CD8-positive, alpha-beta memory T cell (primary cell): ENCODE results near the gene DNAJC27. TPM values are rescaled to one million over a fixed set of nuclear protein-coding genes. Genes with fewer than 3 reads are reported as not detected.

Experiments
- CTCF ChIA-PET: fragments of 350-600 bp; sonication (Branson Sonifier 250); formaldehyde crosslinking; loops from one replicate; lab custom pipeline; 2021; ENCODE audit warnings: antibody characterized with exemption; lab: Charles Lee
- POLR2A ChIA-PET: fragments of 350-600 bp; sonication (Branson Sonifier 250); formaldehyde crosslinking; loops from one replicate; lab custom pipeline; 2021; ENCODE audit warnings: antibody characterized with exemption; lab: Charles Lee
- DNase-seq, 5 donors: peaks; one replicate each; pipeline versions ENCODE4 v3.0.0 to v3.0.0-alpha.2; 2020 to 2022; ENCODE audit warnings: mixed read lengths in 1 of 5
- H3K27ac ChIP-seq: one replicate; pipeline ENCODE4 v1.7.0; 2013; ENCODE audit warnings: low read depth, mild to moderate bottlenecking, low read length, moderate library complexity
- H3K27me3 ChIP-seq: 2 replicates; pipeline ENCODE4 v1.7.0; 2013; ENCODE audit warnings: low read length, mild to moderate bottlenecking; ENCODE audit not compliant: insufficient read depth, poor library complexity, severe bottlenecking
- H3K36me3 ChIP-seq: 2 replicates; pipeline ENCODE4 v1.7.0; 2013; ENCODE audit warnings: mild to moderate bottlenecking, low read length, moderate library complexity; ENCODE audit not compliant: insufficient read depth
- H3K4me1 ChIP-seq: 2 replicates; pipeline ENCODE4 v1.7.0; 2013; ENCODE audit warnings: mild to moderate bottlenecking, low read length, moderate library complexity; ENCODE audit not compliant: insufficient read depth
- H3K4me3 ChIP-seq: 2 replicates; pipeline ENCODE4 v1.7.0; 2013; ENCODE audit warnings: mild to moderate bottlenecking, low read length
- H3K9me3 ChIP-seq: 2 replicates; pipeline ENCODE4 v1.7.0; 2013; ENCODE audit warnings: mild to moderate bottlenecking, low read length
- H3K27ac Mint-ChIP-seq, 8 donors: one replicate each; pipeline ENCODE4 v1.8.0; 2020 to 2021; ENCODE audit warnings: mixed read lengths in 8 of 8, mild to moderate bottlenecking in 6 of 8, inconsistent platforms in 3 of 8, moderate library complexity in 3 of 8
- H3K27me3 Mint-ChIP-seq, 2 donors: one replicate each; pipeline ENCODE4 v1.8.0; 2020 to 2021; ENCODE audit warnings: mixed read lengths in 2 of 2, mild to moderate bottlenecking in 1 of 2, moderate library complexity in 1 of 2
- H3K36me3 Mint-ChIP-seq, 3 donors: one replicate each; pipeline ENCODE4 v1.8.0; 2020 to 2021; ENCODE audit warnings: mixed read lengths in 3 of 3, inconsistent platforms in 1 of 3, mild to moderate bottlenecking in 1 of 3
- H3K4me1 Mint-ChIP-seq, 3 donors: one replicate each; pipeline ENCODE4 v1.8.0; 2020 to 2021; ENCODE audit warnings: mixed read lengths in 3 of 3, inconsistent platforms in 1 of 3, mild to moderate bottlenecking in 1 of 3
- H3K4me3 Mint-ChIP-seq, 7 donors: one replicate each; pipeline ENCODE4 v1.8.0; 2020 to 2021; ENCODE audit warnings: mixed read lengths in 7 of 7, mild to moderate bottlenecking in 6 of 7, moderate library complexity in 4 of 7, inconsistent platforms in 2 of 7
- H3K9me3 Mint-ChIP-seq, 5 donors: one replicate each; pipeline ENCODE4 v1.8.0; 2020 to 2022; ENCODE audit warnings: mixed read lengths in 5 of 5, mild to moderate bottlenecking in 3 of 5, moderate library complexity in 2 of 5, inconsistent platforms in 1 of 5
- polyA plus RNA-seq: library from polyadenylated mRNA; unstranded; fragments of 300-500 nt; fragmentation: Illumina TruSeq; gene quantifications from one replicate; pipeline ENCODE4 v1.2.3, GENCODE V29; 2021
- total RNA-seq, 2 experiments: library from RNA; stranded (reverse); gene quantifications; one replicate each; pipeline ENCODE4 v1.2.3, GENCODE V29; 2021

The DNAJC27 gene
- total and polyA plus RNA-seq, 3 experiments from 2014 or later = 2.8 to 4.7 (median 4.4) TPM

DNA sequence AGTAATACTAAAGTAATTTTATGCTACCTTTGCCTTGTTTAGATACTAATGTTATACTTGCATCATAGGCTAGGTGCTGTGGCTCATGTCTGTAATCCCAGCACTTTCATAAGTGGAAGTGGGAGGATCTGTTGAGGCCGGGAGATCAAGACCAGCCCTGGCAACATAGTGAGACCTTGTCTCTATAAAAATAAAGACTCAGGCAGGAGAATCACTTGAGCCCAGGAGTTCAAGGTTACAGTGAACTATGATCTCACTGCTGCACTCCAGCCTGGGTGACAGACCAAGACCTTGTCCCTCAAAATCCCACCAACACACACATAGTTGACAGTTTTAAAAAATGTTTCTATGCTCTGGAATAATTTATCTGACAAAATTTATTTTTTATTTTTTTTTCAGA, 6.9 kb upstream of the DNAJC27 start:
- Mint-ChIP-seq H3K27me3 (peaks cover 0 to 4% of the 10 kb centered on the region in 2 donors), H3K9me3 (no peaks in the 10 kb centered on the region), H3K4me3 (no peak overlapping the region), H3K36me3 (peaks cover 0 to 5% (median 0%) of the 10 kb centered on the region in 3 donors), H3K4me1 (peaks cover 0 to 7% (median 4%) of the 10 kb centered on the region in 3 donors), H3K27ac (no peak overlapping the region)
- no peaks in the 10 kb centered on the region for H3K36me3 ChIP-seq
- no peak overlapping the region for H3K4me3 ChIP-seq
- POLR2A ChIA-PET = no interaction called here
- no peak overlapping the region for H3K27ac ChIP-seq
- H3K4me1 ChIP-seq = no peaks in the 10 kb centered on the region
- DNase-seq = no peak
- no peaks in the 10 kb centered on the region for H3K9me3 ChIP-seq
- CTCF ChIA-PET = interaction anchor here (1.3 kb wide), 1 partner anchor 150 kb away, joined by 4 read pairs; no protein-coding TSS in a partner anchor
- no peaks in the 10 kb centered on the region for H3K27me3 ChIP-seq

GRCh38 chr2:24977631-24978030, 5.9 kb upstream of the DNAJC27 start:
- peak overlapping the region in 1 of 8 donors; percentile 68 for H3K27ac Mint-ChIP-seq
- peaks cover 0 to 6% (median 0%) of the 10 kb centered on the region in 3 donors for H3K36me3 Mint-ChIP-seq
- Histone ChIP-seq H3K4me1 (peaks cover 6% of the 10 kb centered on the region), H3K4me3 (no peak overlapping the region), H3K27ac (no peak overlapping the region), H3K27me3 (no peaks in the 10 kb centered on the region), H3K9me3 (no peaks in the 10 kb centered on the region), H3K36me3 (no peaks in the 10 kb centered on the region)
- H3K4me1 Mint-ChIP-seq = peaks cover 4 to 17% (median 11%) of the 10 kb centered on the region in 3 donors
- ChIA-PET CTCF (interaction anchor here (1.6 kb wide), 1 partner anchor 153 kb away, joined by 4 read pairs; no protein-coding TSS in a partner anchor), POLR2A (no interaction called here)
- peak overlapping the region in 1 of 7 donors; percentile 50 for H3K4me3 Mint-ChIP-seq
- no peak for DNase-seq
- H3K27me3 Mint-ChIP-seq = peaks cover 0 to 4% of the 10 kb centered on the region in 2 donors
- H3K9me3 Mint-ChIP-seq = no peaks in the 10 kb centered on the region

DNA sequence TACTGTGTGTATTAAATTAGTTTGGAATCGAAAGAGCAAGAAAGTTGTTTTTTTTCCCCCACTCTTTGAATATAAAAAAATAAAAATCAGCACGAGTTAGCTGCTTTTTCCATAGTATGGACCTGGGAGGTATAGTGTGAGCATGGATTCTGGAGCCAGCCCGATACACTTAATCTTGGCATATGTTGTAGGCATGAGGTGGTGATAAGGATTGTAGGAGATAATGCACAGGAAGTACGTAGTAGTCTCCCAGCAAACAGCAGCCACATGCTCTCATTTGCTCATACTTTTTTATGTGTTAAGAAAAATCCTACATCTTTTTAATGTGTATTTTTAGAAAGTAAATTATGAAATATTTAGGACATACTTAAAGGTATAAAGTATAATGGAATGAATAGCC, 2.1 kb upstream of the DNAJC27 start:
- Histone ChIP-seq H3K9me3 (no peaks in the 10 kb centered on the region), H3K27ac (no peak overlapping the region), H3K4me3 (no peak overlapping the region), H3K36me3 (no peaks in the 10 kb centered on the region), H3K27me3 (no peaks in the 10 kb centered on the region), H3K4me1 (peaks cover 13% of the 10 kb centered on the region)
- Mint-ChIP-seq H3K36me3 (peaks cover 0 to 16% (median 0%) of the 10 kb centered on the region in 3 donors), H3K27me3 (peaks cover 0 to 2% of the 10 kb centered on the region in 2 donors), H3K4me3 (peak overlapping the region in 1 of 7 donors; percentile 65), H3K27ac (peak overlapping the region in 6 of 8 donors; percentile 46 to 100 (median 88)), H3K9me3 (no peaks in the 10 kb centered on the region), H3K4me1 (peaks cover 22 to 36% (median 27%) of the 10 kb centered on the region in 3 donors)
- CTCF ChIA-PET = interaction anchor here (0.8 to 3.3 kb wide), 3 partner anchors 8 to 155 kb away, joined by 3 to 59 read pairs (median 4); partner anchors contain the start of gene ADCY3
- POLR2A ChIA-PET = no interaction called here
- DNase-seq = no peak

- peaks cover 13% of the 10 kb centered on the region for H3K4me1 ChIP-seq
- Mint-ChIP-seq H3K4me3 (peak overlapping the region; percentile 94 to 98 (median 98)), H3K9me3 (no peaks in the 10 kb centered on the region), H3K36me3 (peaks cover 0 to 17% (median 1%) of the 10 kb centered on the region in 3 donors), H3K27ac (peak overlapping the region; percentile 99 to 100 (median 100)), H3K27me3 (peaks cover 0 to 2% of the 10 kb centered on the region in 2 donors), H3K4me1 (peaks cover 22 to 36% (median 27%) of the 10 kb centered on the region in 3 donors)
- no peaks in the 10 kb centered on the region for H3K9me3 ChIP-seq
- ChIA-PET POLR2A (interaction anchor here (1.0 to 1.5 kb wide), 2 partner anchors 53 to 157 kb away, joined by 4 to 5 read pairs; partner anchors contain the start of gene ADCY3), CTCF (interaction anchor here (1.3 kb wide), 1 partner anchor 9 kb away, joined by 4 read pairs; no protein-coding TSS in a partner anchor)
- no peaks in the 10 kb centered on the region for H3K27me3 ChIP-seq
- no peaks in the 10 kb centered on the region for H3K36me3 ChIP-seq
- peak overlapping the region; percentile 99 for H3K27ac ChIP-seq
- H3K4me3 ChIP-seq = peak overlapping the region; percentile 64
- DNase-seq = peak; percentile 6 to 56 (median 37)
Observed at GRCh38 chr2:24972315-24972961, 683 bp upstream of the DNAJC27 start.

DNA sequence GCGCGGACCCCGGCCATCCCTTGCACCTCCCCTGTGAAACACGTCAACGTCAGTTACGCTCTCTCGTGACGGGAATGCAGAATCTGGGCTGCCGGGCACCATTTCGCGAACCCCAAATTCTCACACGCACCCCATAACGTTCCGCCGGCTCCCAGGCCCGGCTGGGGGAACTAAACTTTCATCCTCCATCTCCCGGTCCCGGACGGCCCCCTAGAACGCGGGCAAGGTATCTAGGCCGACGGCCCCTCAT, 544 bp downstream of the DNAJC27 start:
- POLR2A ChIA-PET = interaction anchor here (1.2 kb wide), 1 partner anchor 52 kb away, joined by 3 read pairs; no protein-coding TSS in a partner anchor
- Histone ChIP-seq H3K27me3 (no peaks in the 10 kb centered on the region), H3K9me3 (no peaks in the 10 kb centered on the region), H3K27ac (peak overlapping the region; percentile 99), H3K4me3 (peak overlapping the region; percentile 64), H3K36me3 (no peaks in the 10 kb centered on the region), H3K4me1 (peaks cover 13% of the 10 kb centered on the region)
- H3K27ac Mint-ChIP-seq = peak overlapping the region; percentile 99 to 100 (median 100)
- DNase-seq = no peak
- H3K4me3 Mint-ChIP-seq = peak overlapping the region; percentile 94 to 98 (median 98)
- H3K27me3 Mint-ChIP-seq = peaks cover 0 to 2% of the 10 kb centered on the region in 2 donors
- peaks cover 5 to 26% (median 5%) of the 10 kb centered on the region in 3 donors for H3K36me3 Mint-ChIP-seq
- H3K4me1 Mint-ChIP-seq = peaks cover 22 to 36% (median 27%) of the 10 kb centered on the region in 3 donors
- CTCF ChIA-PET = no interaction called here
- H3K9me3 Mint-ChIP-seq = no peaks in the 10 kb centered on the region

DNA sequence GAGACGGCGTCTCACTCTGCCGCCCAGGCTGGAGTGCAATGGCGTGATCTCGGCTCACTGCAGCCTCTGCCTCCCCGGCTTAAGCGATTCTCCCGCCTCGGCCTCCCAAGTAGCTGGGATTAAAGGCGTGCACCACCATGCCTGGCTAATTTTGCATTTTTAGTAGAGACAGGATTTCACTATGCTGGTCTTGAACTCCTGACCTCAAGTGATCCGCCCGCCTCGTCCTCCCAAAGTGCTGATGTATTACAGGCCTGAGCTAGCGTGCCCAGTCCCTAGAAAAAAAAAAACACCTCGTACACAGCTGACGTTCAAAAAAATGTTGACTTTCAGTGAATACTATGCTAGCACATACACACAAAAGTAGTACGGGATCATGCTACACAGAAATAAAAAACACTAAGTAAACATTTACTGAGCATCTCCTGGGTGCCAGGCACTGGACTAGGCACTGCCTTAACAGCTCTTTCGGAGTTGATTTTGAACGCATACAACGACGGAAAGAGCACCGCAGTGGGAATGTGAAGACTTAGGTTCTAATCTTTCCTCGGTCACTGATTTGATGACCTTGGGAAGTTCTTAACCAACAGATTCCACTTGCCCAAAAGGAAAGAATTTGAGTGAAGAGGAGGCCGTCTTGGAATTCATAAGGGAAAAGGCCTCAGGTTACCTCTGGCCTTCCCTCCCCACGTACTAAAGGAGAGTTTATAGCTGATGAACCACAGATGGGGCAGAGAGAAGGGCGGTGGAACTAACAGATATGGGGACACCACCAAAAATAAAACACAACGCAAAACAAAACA, 1.1 kb downstream of the DNAJC27 start:
- peak overlapping the region; percentile 99 for H3K27ac ChIP-seq
- H3K36me3 ChIP-seq = no peaks in the 10 kb centered on the region
- peaks cover 13% of the 10 kb centered on the region for H3K4me1 ChIP-seq
- peak overlapping the region; percentile 64 for H3K4me3 ChIP-seq
- Mint-ChIP-seq H3K4me3 (peak overlapping the region; percentile 94 to 98 (median 98)), H3K4me1 (peaks cover 22 to 35% (median 27%) of the 10 kb centered on the region in 3 donors), H3K9me3 (no peaks in the 10 kb centered on the region), H3K36me3 (peaks cover 9 to 31% (median 10%) of the 10 kb centered on the region in 3 donors), H3K27ac (peak overlapping the region; percentile 99 to 100 (median 100)), H3K27me3 (peaks cover 0 to 2% of the 10 kb centered on the region in 2 donors)
- CTCF ChIA-PET = interaction anchor here (0.6 kb wide), 1 partner anchor 90 kb away, joined by 3 read pairs; no protein-coding TSS in a partner anchor
- peak in 1 of 5 donors; percentile 6 for DNase-seq
- no peaks in the 10 kb centered on the region for H3K27me3 ChIP-seq
- POLR2A ChIA-PET = interaction anchor here (0.7 to 1.2 kb wide), 3 partner anchors 51 to 429 kb away, joined by 3 to 5 read pairs (median 5); no protein-coding TSS in a partner anchor
- no peaks in the 10 kb centered on the region for H3K9me3 ChIP-seq

DNA sequence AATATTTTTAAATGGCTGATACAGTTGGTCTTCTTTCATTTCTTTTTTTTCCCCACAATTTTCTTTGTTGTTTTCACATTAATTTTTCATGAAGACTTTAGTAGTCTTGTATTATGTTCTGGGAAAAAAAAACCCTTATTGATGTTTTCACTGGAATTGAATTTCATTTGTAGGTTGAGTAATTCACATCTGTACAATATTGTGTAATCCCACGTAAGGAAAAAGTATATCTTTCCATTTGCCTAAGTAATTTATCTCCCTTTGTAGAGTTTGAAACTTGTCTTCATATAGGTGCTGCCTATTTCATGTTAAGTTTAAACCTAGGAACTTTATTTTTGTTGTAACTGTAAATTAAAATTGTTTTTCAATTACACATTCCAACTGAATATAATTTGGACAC, 2.0 kb downstream of the DNAJC27 start:
- H3K27ac ChIP-seq = no peak overlapping the region

More for the DNA sequence above, 2.0 kb downstream of the DNAJC27 start:
- Histone ChIP-seq H3K9me3 (no peaks in the 10 kb centered on the region), H3K36me3 (no peaks in the 10 kb centered on the region), H3K27me3 (no peaks in the 10 kb centered on the region), H3K4me3 (no peak overlapping the region), H3K4me1 (peaks cover 13% of the 10 kb centered on the region)
- ChIA-PET POLR2A (interaction anchor here (0.7 kb wide), 2 partner anchors 73 to 428 kb away, joined by 5 read pairs; no protein-coding TSS in a partner anchor), CTCF (no interaction called here)
- Mint-ChIP-seq H3K27me3 (no peaks in the 10 kb centered on the region), H3K9me3 (no peaks in the 10 kb centered on the region), H3K4me3 (peak overlapping the region in 2 of 7 donors; percentile 13 to 23), H3K4me1 (peaks cover 22 to 30% (median 23%) of the 10 kb centered on the region in 3 donors), H3K36me3 (peaks cover 11 to 36% (median 12%) of the 10 kb centered on the region in 3 donors), H3K27ac (peak overlapping the region in 4 of 8 donors; percentile 12 to 41 (median 20))
- no peak for DNase-seq
